IgD-negative memory B cell (primary cell): ENCODE results near the gene ACOX1. TPM values are rescaled to one million over a fixed set of nuclear protein-coding genes. Genes with fewer than 3 reads are reported as not detected.

Experiments
- H3K27ac Mint-ChIP-seq, 3 donors: one replicate each; pipeline ENCODE4 v1.8.0; 2020 to 2022; ENCODE audit warnings: mild to moderate bottlenecking in 3 of 3, mixed read lengths in 3 of 3, moderate library complexity in 1 of 3
- H3K27me3 Mint-ChIP-seq: one replicate; pipeline ENCODE4 v1.8.0; 2021; ENCODE audit warnings: mixed read lengths
- H3K36me3 Mint-ChIP-seq: one replicate; pipeline ENCODE4 v1.8.0; 2020; ENCODE audit warnings: mild to moderate bottlenecking, mixed read lengths
- H3K4me1 Mint-ChIP-seq, 3 donors: one replicate each; pipeline ENCODE4 v1.8.0; 2020 to 2022; ENCODE audit warnings: mixed read lengths in 3 of 3, mild to moderate bottlenecking in 1 of 3
- H3K4me3 Mint-ChIP-seq, 4 donors: one replicate each; pipeline ENCODE4 v1.8.0; 2020 to 2022; ENCODE audit warnings: mild to moderate bottlenecking in 4 of 4, mixed read lengths in 4 of 4, moderate library complexity in 3 of 4
- H3K9me3 Mint-ChIP-seq, 3 donors: one replicate each; pipeline ENCODE4 v1.8.0; 2020 to 2021; ENCODE audit warnings: mixed read lengths in 3 of 3, mild to moderate bottlenecking in 1 of 3
- polyA plus RNA-seq: library from polyadenylated mRNA; unstranded; fragments of 300-500 nt; fragmentation: Illumina TruSeq; gene quantifications from one replicate; pipeline ENCODE4 v1.2.3, GENCODE V29; 2021

Gene ACOX1
- polyA plus RNA-seq, 1 donor from 2014 or later = 19.3 TPM

DNA sequence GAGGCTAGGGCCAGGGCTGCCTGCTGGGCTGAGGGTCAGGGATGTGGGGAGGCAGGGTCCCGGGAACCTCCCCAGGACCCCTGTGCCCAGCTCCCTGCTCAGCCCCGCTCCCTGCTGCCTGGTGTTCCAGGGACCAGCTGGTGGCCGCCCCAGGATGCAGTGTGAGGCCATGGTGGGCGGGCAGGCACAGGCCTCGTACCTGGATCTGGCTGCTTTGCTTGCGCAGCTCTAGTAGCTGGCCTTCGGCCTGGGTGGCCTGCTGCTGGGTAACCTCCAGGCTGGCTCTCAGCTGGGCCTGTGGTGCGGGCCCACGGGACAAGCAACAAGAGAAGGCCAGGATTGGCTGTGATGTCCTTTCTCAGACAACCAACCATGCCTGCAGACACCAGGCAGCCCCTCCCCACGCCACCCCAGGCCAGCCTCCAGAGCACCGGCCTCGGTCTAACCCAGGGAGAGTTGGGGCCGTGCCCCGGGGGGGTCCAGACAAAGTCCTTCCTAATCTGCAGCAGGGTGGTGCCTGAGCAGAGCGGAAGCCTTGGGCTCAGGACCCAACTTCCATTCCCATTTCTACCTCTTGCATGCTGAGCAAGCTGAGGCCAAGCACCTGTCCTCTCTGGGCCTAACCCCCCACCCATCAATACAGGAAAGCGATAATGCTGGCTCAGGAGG lies 86.3 kb downstream of the ACOX1 start:
- H3K36me3 Mint-ChIP-seq = no peaks in the 10 kb centered on the region
- H3K27me3 Mint-ChIP-seq = no peaks in the 10 kb centered on the region
- H3K4me1 Mint-ChIP-seq = peaks cover 12 to 21% (median 14%) of the 10 kb centered on the region in 3 donors
- H3K4me3 Mint-ChIP-seq = no peak overlapping the region
- peak overlapping the region in 1 of 3 donors; percentile 53 for H3K27ac Mint-ChIP-seq
- no peaks in the 10 kb centered on the region for H3K9me3 Mint-ChIP-seq

DNA sequence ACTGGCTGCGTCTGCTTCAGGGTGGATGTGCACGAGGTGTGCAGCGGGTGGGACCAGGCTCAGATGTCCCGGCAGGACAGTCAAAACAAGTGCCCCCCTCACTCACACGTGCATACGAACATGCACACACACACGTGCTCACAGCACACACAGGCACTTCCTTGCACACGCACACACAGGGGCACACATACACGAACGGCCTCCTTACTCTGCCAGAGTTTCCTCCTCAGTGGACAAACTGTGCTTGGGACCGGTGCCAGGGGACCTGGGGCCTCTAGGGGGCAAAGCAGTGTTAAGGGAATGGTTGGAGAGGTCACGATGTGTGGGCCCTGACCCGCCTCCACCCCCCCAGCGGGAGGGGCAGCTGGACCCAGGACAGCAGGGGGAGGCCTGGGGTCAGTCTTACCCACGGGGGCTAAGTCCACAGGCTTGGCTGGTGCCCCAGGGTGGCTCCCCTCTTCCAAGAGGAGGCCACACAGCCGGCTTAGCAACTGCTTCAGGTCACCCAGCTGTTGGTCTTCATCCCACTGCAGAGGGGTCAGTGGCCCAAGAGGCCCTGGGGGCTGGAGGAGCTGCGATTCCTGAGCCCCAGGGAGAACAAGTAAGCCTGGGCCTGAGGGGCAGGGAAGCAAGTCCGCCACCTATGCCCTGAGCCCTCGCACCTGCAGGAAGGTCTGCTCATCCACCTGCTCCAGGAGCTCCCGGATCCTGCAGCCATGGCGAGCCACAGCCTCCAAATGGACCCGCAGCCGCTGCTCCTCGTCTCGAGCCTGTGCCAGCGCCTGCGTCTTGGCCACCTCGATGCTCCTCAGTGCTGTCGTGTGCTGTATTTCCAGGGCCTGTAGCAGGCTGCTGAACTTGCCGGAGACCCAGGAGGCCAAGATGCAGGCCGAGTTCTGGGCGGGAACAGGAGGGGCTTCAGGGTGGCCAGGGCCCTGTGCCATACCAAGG lies 87.1 kb downstream of the ACOX1 start:
- Mint-ChIP-seq H3K27me3 (no peaks in the 10 kb centered on the region), H3K9me3 (no peaks in the 10 kb centered on the region), H3K4me1 (peaks cover 10 to 17% (median 12%) of the 10 kb centered on the region in 3 donors), H3K36me3 (no peaks in the 10 kb centered on the region), H3K27ac (peak overlapping the region in 1 of 3 donors; percentile 23), H3K4me3 (no peak overlapping the region)

Other genes with a start within 250 kb of the ACOX1 start
- gene GALK1, start 214.0 kb downstream of the ACOX1 start, polyA plus RNA-seq = 18.6 TPM
- 28.6 TPM for gene UNK, start 194.4 kb downstream of the ACOX1 start, polyA plus RNA-seq
- gene UNC13D, start 134.8 kb downstream of the ACOX1 start, polyA plus RNA-seq = 42.0 TPM
- 131 TPM for gene WBP2, start 123.8 kb downstream of the ACOX1 start, polyA plus RNA-seq
- gene TRIM47, start 100.6 kb downstream of the ACOX1 start, polyA plus RNA-seq = 12.4 TPM
- gene TRIM65, start 82.2 kb downstream of the ACOX1 start, polyA plus RNA-seq = 25.0 TPM
- 77.5 TPM for gene MRPL38, start 74.3 kb downstream of the ACOX1 start, polyA plus RNA-seq
- gene FBF1, start 38.1 kb downstream of the ACOX1 start, polyA plus RNA-seq = 1.9 TPM
- gene TEN1, start 74 bp upstream of the ACOX1 start, polyA plus RNA-seq = 27.0 TPM
- gene CDK3, start 21.7 kb upstream of the ACOX1 start, polyA plus RNA-seq = 0.71 TPM
- gene EVPL, start 48.1 kb upstream of the ACOX1 start, polyA plus RNA-seq = not detected
- 58.7 TPM for gene SRP68, start 93.4 kb upstream of the ACOX1 start, polyA plus RNA-seq
- gene GALR2, start 95.6 kb upstream of the ACOX1 start, polyA plus RNA-seq = 0.21 TPM
- 1.6 TPM for gene ZACN, start 100.0 kb upstream of the ACOX1 start, polyA plus RNA-seq
- 52.7 TPM for gene EXOC7, start 124.6 kb upstream of the ACOX1 start, polyA plus RNA-seq
- gene FOXJ1, start 162.1 kb upstream of the ACOX1 start, polyA plus RNA-seq = not detected